GM19025 (cell line): Measurements from ENCODE around the gene TOPBP1.
"Not testable (repeated sequence)": the region's sequence is repeated elsewhere in the genome, so short reads cannot be mapped to it uniquely, and the experiment has no call there.

Experiments
- ATAC-seq: cut with Tn5 transposase; IDR thresholded peaks from one replicate; pipeline ENCODE4 v1.9.1; 2021; ENCODE audit warnings: mild to moderate bottlenecking, low read depth, moderate library complexity; ENCODE audit not compliant: unreplicated experiment

The TOPBP1 gene

DNA sequence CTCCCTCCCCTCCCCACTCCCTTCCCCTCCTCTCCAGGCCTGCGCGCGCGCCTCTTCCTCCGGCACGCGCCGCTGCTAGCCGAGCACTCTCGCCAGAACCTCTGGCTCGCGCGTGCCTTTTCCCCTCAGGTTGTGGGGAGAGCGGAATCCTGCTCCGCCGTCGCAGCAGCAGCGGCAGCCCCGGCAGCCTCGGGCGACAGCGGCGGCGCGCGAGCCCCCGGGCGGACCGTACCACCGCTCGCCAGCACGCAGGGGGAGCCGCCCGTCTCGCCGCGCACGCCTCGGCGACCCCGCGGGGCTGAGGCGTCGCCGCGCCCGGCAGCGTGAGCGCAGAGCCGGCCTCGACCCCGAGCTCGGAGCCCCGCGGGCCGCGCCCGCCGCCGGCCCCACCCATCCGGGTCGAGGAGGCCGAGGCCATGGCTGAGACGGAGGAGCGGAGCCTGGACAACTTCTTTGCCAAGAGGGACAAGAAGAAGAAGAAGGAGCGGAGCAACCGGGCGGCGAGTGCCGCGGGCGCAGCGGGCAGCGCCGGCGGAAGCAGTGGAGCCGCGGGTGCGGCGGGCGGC is 88.0 kb downstream of the TOPBP1 start, which contains the start of gene CDV3:
TSS of gene CDV3 (plus strand) at position 58 of the 566 bp plus-strand sequence. CDS start at position 417, 359 bp downstream.
- ATAC-seq: peak; percentile 40

DNA sequence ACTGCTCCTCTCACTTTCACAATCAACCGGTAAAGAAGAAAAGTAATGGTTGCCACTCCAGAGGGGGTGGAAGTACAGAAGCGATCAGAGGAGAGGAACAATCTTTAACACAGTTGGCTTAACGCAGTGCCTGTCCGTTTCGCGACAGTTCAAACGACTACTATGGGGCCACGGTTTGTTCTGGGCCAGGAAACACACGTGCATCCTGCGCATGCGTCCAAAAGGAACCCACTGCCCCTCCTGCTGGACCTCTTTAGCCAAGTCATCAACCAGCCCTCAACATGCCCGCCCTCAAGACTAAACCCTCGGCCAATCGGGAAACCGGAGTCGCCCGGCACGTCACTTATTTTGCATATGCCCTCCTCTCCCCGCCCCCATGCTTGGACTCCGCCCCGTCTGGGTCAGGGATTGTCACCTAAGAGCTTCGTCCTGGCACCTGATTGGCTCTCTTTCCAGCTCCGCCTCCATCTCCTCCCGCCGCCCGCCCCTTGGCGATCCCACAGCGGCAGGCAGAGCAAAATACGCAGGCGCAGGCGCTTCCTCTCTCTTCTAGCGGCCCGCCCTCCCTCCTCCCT is 88.6 kb downstream of the TOPBP1 start:
- peak; percentile 59 for ATAC-seq

DNA sequence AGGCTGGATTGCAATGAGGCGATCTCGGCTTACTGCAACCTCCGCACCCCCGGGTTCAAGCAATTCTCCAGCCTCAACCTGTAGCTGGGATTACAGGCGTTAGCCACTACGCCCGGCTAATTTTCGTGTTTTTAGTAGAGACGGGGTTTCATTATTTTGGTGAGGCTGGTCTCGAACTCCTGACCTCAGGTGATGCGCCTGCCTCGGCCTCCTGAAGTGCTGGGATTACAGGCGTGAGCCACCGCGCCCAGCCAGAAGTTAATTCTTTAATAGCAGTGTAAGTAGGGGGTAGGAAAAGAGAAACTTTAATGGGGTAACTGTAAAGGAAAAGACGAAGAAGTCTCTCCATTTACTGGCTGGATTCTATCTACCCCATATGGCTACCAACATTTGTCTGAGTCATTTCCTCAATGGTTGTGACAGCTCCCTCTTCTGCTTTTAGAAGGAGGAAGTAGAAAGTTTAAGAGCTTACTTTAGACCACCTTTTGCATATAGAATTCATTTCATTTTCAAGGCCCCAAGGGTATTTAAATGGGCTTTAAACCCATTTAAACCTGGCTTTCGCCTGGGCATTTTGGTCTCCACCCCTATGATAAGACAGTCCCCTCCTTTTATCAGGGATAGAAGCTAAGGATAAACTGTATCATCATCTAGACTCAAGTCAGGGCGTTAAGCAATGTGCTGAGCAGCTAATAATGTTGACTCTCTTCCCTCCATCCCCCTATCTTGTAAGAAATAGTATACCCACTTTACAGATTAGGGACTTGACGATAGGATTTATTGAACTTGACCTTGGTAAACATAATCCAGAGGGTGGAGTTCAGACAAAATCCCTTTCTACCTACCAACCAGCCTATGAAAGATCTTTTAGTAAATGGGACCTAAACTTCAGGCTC is 89.3 kb downstream of the TOPBP1 start:
- ATAC-seq: no peak

DNA sequence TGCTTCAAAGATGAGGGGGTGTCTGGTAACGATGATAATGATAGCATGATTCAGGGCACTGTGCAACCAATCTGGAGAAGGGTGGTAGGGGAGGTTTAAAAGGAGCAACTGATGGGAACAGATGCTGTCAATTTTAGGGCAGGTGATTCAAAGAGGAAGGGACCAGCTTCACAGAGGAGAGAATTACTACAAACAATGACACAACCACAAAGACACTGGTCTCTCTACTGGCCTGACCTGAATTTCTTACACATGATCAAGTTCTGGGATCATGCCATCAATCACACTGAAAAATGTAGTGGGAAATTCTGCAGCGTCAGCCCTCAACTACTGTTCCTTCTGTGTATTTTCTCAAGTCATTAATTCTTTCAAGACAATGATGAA is 90.8 kb downstream of the TOPBP1 start:
- no peak for ATAC-seq

DNA sequence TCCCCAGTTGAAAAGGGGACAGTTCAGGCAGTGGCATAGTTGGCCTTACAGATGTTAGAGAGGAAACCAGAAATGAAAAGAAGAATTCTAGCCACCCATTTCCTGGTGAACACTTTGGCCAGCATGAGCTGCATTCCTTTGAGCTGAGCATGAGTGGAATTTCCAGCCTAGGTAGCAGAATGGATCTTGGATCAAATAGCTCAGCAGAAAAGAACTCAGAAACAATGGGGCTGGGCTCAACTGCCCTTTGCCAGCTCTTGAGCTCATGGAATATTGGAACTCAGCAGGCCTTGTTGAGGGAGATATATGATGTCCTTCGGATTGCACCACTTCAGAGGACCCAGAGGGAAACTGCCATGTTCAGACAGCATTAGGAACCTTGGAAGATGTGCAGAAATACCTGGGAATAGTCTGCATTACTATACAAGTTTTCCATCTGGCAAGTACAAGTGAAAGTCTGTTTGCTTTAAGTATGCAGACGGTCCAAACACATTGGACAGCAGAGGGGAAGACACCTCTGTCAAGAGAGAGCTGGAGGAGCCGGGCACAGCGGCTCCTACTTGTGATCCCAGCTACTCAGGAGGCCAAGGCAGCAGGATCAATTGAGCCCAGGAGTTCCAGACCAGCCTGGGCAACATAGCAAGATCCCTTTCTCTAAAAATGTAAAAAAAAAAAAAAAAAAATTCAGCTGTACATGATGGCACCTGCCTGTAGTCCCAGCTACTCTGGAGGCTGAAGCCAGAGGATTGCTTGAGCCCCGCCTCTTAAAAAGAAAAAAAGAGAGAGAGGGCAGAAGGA is 91.4 kb downstream of the TOPBP1 start:
- ATAC-seq: no peak

DNA sequence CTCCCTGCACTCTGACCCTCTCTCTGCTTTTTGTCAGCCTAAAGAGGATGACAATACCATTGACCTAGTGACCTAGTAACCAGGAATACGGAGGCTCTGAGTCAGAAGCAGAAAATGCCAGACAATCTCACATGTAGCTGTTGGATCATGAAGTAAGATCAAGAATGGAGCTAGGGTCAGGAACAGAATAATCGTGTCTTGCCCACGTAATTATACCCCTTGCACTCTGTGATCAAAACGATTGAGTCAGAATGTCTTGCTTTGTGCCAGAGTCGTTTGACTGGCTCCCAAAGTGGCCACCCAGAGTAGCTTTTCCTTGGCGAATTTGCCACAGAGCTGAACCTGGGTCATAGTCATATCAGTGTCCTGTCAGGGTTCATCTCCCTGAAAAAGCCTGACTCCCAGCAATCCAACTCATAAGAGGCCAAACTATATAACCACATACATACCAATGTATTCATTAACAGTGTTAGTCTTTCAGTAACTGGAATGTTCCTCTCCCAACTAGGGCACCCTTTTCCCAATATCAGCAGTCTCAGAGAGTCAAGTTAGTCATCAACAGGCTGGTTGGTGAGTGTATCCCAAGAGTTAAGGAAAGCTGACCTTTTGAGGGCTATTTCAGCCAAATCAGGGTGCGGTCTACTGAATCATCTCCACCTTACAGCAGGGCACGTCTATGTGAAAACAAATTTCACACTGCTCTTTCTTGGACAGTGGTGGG is 93.3 kb downstream of the TOPBP1 start:
- ATAC-seq: no peak

DNA sequence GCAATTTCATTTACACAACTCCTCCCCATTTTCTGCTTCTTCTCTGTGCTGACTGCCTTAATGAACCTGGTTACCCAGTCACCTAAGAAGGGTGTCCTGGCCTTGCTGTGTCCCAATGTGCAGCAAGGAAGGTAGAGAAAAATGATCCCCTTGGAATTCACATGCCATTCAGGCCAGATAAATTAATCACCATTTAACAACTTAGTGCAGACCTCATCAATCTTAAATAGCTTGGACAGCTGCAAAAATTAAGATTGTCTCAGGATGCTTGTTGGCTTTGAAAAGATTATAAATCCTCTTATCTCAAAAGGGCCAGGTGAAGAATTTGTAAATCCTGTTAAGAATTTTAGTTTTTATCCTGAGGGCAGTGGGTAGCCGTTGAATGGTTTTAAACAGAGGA is 97.9 kb downstream of the TOPBP1 start:
- no peak for ATAC-seq

DNA sequence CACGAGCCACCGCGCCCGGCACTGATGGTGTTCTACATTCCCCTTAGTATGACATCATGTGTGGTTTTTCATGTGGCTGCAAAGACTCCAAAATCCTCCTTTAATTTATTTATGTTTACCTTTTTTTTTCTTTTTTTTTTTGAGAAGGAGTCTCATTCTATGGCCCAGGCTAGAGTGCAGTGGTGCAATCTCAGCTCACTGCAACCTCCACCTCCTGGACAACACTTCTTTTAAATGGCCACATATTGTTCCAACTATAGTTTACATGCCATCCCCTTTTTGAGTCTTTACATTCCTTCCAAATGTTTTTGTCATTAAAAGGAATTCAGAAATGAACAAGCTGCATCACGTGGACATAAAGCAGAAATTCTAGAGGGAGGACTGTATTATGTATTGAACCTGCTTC is 98.6 kb downstream of the TOPBP1 start:
- no peak for ATAC-seq

DNA sequence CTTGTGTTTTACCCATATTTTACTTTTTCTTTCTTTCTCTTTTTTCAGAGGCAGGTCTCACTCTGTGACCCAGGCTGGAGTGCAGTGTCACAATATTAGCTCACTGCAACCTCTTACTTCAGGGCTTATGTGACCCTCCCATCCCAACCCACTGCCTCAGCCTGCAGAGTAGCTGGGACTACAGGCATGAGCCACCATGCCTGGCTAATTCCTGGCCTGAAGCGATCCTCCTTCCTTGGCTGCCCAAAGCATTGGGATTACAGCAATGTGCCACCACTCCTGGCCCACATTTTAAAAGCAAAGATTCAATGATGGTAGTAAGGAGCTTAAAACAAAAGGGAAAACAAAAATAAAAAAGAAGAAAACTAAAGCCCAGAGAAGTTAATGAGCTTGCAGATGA is 99.4 kb downstream of the TOPBP1 start:
- no peak for ATAC-seq

DNA sequence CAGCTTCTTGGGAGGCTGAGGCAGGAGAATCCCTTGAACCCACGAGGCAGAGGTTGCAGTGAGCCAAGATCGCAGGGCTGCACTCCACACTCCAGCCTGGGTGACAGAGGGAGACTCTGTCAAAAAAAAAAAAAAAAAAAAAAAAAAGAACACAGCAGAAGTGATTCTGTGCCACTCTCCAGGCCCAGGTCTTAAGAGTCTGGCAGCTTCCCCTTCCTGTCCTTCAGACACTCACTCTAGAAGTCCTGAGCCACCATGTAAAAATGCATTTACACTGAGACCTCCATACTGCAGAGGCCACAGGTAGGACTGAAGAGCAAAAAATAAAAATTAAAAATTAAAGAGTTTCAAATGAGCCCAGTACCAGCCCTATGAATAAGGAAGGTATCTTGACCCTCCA is 100.1 kb downstream of the TOPBP1 start:
- no peak for ATAC-seq

DNA sequence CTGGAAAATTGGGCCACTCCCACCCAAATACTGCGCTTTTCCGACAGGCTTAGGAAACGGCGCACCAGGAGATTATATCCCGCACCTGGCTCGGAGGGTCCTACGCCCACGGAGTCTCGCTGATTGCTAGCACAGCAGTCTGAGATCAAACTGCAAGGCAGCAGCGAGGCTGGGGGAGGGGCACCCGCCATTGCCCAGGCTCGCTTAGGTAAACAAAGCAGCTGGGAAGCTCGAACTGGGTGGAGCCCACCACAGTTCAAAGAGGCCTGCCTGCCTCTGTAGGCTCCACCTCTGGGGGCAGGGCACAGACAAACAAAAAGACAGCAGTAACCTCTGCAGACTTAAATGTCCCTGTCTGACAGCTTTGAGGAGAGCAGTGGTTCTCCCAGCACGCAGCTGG is 110.2 kb downstream of the TOPBP1 start:
- ATAC-seq: not testable (repeated sequence)
